GM19467 (cell line): Measurements from ENCODE around the gene MAGEB10.
"Not testable (repeated sequence)": the region's sequence is repeated elsewhere in the genome, so short reads cannot be mapped to it uniquely, and the experiment has no call there.

Experiments
- ATAC-seq: cut with Tn5 transposase; IDR thresholded peaks from one replicate; pipeline ENCODE4 v1.9.1; 2021; ENCODE audit warnings: mild to moderate bottlenecking, moderate library complexity; ENCODE audit not compliant: unreplicated experiment

Gene MAGEB10, protein sequence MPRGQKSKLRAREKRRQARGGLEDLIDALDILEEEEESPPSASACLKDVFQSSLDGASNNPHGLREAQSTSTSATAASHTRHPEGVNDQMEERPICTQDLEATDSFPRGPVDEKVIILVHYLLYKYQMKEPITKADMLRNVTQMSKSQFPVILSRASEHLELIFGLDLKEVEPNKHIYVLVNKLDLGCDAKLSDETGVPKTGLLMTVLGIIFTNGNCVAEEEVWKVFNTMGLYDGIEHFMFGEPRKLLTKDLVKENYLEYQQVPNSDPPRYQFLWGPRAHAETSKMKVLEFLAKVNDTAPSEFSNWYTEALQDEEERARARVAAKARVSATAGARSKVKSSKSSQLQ

DNA sequence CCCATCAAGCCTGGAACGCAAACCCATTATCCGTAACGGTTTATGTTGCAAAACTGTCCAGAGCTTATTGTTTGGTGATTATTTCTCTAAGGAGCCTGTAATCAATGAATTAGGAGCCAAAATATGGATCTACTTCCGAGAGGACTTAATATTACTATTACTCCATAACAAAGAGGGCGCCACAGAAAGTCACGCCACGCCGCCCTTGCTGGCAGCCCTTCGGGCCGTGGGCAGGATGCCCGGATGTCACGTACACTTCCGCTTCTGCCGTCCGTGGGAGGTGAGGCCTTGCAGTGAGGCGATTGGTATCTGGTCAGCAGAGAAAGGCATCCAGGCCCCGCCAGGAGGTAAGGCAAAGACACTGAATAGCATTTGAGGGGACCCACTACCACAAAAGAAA is at the start of gene MAGEB10:
TSS of gene MAGEB10 (plus strand) at position 301 of the 400 bp plus-strand sequence. CDS start 13,317 bp downstream, outside the sequence.
- ATAC-seq: no peak

DNA sequence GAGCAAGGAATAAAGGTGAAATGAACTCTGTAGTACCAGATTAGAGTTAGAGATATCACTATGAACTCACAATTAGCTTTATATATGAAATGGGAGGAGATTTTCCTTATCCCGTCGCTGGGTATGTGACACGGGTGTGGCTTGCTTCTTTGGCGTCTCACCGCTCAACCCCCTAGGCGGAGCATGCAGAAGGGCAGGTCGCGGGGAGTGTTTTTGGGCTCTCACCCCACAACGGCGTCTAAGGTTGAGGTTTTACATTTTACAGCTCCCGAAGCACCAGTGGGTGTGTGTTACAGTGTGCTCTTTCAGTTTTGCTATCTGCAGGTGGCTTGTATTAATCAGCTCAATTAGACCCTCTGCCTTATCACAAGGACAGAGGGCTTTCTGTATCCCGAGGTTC is 42.1 kb upstream of the MAGEB10 start:
- no peak for ATAC-seq

DNA sequence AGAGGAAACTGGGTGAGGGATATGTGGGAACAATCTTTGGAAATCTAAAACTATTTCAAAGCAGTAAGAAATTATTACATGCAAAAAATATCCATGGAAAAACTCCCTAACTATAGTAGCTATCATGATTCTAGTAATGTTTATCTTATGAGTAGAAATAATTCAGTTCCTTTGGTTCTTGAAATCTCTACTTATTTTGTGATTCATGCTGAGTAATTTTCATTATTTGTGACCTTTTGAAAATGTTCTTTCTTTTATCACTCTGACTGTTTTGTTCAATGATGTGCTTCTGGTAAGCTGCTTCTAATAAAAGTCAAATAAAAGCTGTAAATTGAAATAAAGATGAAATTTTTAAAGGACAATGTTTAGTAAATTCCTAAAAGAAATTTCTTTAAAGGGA is 40.4 kb upstream of the MAGEB10 start:
- no peak for ATAC-seq

DNA sequence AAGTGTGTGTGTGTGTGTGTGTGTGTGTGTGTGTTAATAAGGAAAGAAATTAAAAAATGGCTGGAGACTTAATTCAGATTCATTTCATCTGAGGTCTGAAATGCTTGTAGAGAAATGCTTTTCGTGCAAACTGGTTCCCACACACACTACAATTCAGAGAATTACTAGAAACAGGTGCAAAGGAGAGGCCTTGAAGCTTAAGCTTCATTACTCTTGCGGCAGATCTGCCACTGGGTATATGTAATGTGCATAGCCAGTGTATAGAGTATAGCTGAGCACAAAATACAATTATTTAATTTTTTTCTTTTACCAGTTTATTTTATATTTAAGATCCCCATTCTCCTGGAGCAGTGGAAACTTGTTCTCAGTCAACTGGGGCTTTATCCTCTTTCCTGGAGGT is 31.8 kb upstream of the MAGEB10 start:
- no peak for ATAC-seq

DNA sequence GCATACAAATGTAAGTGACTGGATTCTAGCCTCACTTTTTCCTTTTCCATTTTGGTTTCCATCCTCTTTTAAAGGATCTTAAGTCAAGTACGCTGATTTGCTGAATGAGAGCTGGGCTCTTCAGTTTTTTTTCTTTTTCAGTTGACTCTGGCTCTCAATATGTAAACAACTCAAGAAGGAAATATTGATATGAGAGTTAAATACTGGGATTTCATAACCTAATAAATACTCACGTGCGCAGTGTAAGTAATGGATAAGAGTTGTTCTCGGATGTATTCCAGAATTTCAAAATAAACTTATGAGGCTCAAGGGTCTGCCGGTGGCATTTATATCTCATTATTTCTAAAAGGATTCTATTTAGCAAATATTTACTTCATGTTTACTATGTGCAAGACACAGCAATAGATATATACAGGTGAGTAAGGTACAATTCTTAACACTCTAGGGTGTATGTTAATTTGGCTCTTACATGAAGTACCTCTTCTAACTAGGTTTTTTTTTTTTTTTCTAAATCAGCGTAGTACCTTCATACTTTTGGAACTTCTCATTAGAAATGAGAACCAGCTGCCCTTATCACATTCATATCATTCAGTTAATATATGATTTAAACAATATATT is 11.0 kb upstream of the MAGEB10 start:
- no peak for ATAC-seq

DNA sequence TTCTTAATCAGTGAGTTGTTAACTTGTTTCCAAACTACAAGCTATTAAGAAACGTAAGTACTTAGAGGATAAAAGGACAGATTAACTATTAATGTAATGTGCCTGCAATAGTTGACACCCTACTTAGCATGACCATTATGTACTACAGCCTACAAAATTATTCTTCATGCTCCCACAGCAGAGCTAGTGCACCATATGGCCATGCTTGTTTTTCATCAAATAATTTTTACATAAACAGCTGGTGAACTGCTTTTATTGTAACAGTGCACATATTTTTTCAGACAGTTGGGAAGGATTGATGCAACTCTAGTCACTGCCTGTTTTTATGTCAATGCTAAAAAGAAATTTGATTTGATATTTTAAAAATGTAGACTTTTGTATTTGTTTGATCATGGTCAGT is 10.2 kb upstream of the MAGEB10 start:
- ATAC-seq: no peak

DNA sequence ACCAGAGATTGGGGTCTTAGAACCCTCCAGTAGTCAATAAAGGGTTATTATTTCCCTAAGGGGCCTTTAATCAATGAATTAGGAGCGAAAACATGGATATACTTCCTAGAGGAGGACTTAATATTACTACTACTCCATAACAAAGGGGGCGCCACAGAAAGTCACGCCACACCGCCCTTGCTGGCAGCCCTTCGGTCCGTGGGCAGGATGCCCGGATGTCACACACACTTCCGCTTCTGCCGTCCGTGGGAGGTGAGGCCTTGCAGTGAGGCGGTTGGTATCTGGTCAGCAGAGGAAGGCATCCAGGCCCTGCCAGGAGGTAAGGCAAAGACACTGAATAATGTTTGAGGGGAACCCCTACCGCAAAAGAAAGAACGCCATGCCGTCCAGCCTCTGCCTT is 436 bp downstream of the MAGEB10 start:
- no peak for ATAC-seq

DNA sequence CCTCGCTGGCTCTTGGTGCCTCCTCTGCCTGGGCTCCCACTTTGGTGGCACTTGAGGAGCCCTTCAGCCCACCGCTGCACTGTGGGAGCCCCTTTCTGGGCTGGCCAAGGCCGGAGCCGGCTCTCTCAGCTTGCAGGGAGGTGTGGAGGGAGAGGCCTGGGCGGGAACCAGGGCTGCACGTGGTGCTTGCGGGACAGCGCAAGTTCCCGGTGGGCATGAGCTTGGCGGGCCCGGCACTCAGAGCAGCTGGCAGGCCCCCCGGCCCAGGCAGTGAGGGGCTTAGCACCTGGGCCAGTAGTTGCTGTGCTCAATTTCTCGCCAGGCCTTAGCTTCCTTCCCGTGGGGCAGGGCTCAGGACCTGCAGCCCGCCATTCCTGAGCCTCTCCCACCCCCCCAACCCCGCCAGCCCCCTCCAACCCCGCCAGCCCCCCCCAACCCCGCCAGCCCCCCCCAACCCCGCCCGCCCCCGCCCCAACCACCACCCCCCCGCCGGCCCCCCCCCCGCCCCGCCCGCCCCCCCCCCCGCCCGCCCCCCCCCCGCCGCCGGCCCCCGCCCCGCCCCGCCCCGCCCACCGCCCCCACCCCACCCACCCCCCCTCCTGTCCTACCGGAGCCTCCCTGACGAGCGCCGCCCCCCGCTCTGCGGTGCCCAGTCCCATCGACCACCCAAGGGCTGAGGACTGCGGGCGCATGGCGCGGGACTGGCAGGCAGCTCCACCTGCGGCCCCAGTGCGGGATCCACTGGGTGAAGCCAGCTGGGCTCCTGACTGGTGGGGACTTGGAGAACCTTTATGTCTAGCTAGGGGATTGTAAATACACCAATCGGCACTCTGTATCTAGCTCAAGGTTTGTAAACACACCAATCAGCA is 1.4 kb downstream of the MAGEB10 start:
- ATAC-seq: not testable (repeated sequence)

DNA sequence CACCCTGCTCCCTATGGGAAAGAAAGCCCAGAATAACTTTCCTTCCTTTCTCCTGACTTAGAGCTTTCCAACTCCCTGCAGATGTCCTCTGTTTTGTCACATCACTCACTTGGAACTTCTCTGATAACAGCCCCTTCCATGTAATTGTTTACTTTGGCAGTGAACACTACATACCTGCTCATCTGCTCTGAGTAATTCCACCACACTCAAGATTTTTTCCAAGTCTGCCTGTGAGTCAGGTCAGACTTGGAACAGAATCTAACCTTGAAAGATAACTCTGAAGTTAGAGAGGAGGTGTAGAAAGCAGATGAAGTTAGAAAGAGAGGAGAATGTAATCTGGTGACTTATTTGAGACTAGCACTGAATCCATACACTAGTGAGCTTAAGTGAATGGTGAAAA is 7.4 kb downstream of the MAGEB10 start:
- ATAC-seq: no peak

DNA sequence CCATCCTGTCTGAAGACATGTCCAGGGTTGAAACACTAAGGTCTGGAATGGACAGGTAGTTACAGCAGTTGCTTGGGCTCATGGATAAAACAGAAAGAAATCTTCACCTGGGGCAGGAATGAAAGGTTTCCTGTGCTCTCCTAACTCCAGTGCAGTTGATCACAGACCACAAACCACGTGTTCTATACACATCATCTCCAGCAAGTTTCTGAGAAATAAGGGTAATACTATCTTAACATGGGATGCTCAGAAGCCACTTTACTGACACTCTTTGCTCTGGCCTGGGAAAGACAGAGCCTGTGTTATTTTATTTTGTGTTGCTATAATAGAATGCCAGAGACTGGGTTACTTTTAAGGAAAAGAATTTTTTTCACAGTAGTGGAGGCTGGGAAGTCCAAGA is 16.0 kb downstream of the MAGEB10 start:
- no peak for ATAC-seq

DNA sequence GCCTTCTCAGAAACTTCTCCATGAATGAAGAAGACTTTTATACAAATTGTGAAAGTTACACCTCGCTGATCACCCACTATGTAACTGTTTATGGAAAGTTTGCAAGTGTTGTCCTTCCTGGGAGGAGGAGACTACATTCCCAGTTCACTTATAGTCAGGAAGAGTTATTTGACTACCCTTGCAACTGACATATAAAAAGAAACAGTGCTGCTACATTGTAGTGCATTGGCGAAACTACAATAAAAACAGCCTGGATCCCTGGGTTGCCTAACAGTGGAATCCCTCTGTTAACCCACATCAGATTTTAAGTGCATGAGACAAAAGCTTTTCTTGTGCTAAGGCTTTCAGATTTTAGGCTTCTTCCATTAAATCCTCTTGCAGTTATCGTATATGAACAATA is 30.4 kb downstream of the MAGEB10 start:
- ATAC-seq: no peak

DNA sequence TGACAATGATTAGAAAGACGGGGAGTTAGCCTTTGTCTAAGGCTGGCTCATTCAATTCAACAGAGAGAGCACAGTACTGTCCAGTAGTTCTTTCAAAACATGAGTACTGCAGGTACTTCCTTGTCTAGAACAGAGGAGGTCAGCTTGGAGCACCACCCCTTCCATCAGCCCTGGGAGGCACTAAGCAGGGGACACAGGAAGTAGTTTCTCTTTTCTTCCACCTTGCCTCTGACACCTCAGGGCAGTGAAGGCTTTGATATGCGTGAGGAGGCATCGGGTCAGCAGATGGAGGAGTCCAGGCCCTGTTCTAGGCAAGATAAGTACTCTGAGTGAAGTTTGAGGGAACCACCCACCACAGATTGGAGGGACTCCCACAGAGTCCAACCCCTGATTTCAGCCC is 33.1 kb downstream of the MAGEB10 start:
- ATAC-seq: no peak

DNA sequence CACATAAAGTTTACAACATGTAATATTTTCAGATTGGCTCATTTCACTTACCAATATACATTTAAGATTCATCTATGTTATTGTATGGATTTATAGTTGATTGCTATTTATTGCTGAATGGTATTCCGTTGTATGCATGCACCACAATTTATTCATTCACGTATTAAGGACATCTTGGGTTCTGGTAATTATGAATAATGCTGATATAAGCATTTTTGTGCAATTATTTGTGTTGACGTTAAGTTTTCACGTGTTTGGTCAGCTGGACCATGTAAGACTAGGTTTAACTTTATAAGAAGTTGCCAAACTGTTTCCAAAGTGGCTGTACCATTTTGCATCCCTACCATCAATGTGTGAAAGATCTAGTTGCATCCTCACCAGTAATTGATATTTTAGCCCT is 35.1 kb downstream of the MAGEB10 start:
- ATAC-seq: no peak

DNA sequence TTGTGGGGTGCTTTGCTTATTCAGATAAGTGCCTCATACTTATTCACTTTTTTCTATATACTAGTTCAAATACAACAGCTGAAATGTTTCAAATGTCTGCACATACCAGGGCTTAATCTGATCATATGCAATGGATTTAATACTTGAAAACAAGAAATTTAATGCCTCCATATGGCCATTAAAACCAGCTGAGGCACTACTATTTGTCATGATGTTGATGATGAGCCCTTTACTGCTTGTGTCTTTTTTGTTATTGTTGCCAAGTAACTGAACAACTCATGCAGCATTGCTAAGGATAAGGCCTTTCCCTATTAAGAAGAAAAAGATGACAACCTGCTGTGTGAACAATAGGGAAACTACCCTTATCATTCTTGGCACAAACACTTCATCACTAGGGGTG is 52.5 kb downstream of the MAGEB10 start:
- ATAC-seq: no peak

DNA sequence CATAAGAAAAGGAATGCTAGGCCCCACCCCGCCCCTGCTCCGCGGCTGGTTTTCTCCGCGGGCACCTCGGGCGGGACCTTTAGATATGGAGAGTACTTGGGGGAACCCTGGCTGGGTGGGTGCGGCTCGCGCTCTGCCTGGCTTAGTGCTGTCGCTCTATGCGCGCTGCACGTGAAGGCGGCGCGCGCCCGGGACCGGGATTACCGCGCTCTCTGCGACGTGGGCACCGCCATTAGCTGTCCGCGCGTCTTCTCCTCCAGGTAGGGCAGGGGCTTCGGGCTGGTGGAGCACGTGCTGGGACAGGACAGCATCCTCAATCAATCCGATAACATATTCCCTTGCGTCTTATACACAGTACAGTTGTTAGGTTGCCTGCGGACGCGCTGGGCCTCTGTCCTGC is 56.0 kb downstream of the MAGEB10 start:
- no peak for ATAC-seq
